ENCODE data around the gene ECE2.

Gene ECE2

GRCh38 chr3:184275961-184276910, at the start of gene ECE2:
Gene ECE2 (plus strand): TSS chr3:184276022. CDS start chr3:184276154, 132 bp downstream.
- H3K9me3 ChIP-seq (replicated peaks in 1 of 11), result no peaks in the 10 kb centered on the region
- H3K4me2 ChIP-seq, result no peak within 1 kb of the TSS
- H3K27me3 ChIP-seq, result peaks cover 25 to 41% (median 32%) of the 10 kb centered on the region in 11 experiments
- H3K9ac ChIP-seq, result no peak within 1 kb of the TSS
- TF ChIP-seq Cebpa-rat (IDR thresholded peaks at IDR 0.05), result no peak
- no peak within 1 kb of the TSS for H3K4me3 ChIP-seq
- no peaks in the 10 kb centered on the region for H3K36me3 ChIP-seq
- H3K4me1 ChIP-seq, result peaks cover 0 to 9% (median 0%) of the 10 kb centered on the region in 10 experiments; a peak in 4 of 20 replicates
- H4K20me1 ChIP-seq, result no peaks in the 10 kb centered on the region
- H3K27ac ChIP-seq, result no peak within 1 kb of the TSS

GRCh38 chr3:184227481-184227935, 48.3 kb upstream of the ECE2 start:
- Histone ChIP-seq H3K4me3 (no peak overlapping the region), H3K9ac (no peak overlapping the region), H3K36me3 (no peaks in the 10 kb centered on the region), H3K4me2 (no peak overlapping the region), H4K20me1 (peaks cover 0 to 45% (median 26%) of the 10 kb centered on the region in 11 experiments; a peak in 19 of 22 replicates), H3K4me1 (peaks cover 13 to 39% (median 24%) of the 10 kb centered on the region in 10 experiments; a peak in 19 of 20 replicates), H3K27ac (no peak overlapping the region), H3K9me3 (replicated peaks in 1 of 11) (no peaks in the 10 kb centered on the region), H3K27me3 (peaks cover 47 to 51% (median 50%) of the 10 kb centered on the region in 11 experiments)
- no peak for TF ChIP-seq Cebpa-rat (IDR thresholded peaks at IDR 0.05)

- H3K27me3 ChIP-seq, result peaks cover 47 to 56% (median 53%) of the 10 kb centered on the region in 11 experiments
Measured at GRCh38 chr3:184228376-184229137, 47.3 kb upstream of the ECE2 start.

GRCh38 chr3:184229394-184230080, 46.3 kb upstream of the ECE2 start, which contains the start of gene VWA5B2:
Gene VWA5B2 (plus strand): TSS chr3:184229585. CDS start chr3:184230529, 944 bp downstream.
- peak within 1 kb of the TSS; percentile 58 to 75 (median 68) for H3K4me3 ChIP-seq
- H3K27ac ChIP-seq, result peak within 1 kb of the TSS in 1 of 11 experiments; percentile 61; a peak in 2 of 22 replicates
- peaks cover 47 to 56% (median 53%) of the 10 kb centered on the region in 11 experiments for H3K27me3 ChIP-seq
- H3K4me2 ChIP-seq, result peak within 1 kb of the TSS; percentile 97 to 100 (median 100)
- H4K20me1 ChIP-seq, result peaks cover 0 to 57% (median 26%) of the 10 kb centered on the region in 11 experiments; a peak in 19 of 22 replicates
- no peaks in the 10 kb centered on the region for H3K36me3 ChIP-seq
- no peaks in the 10 kb centered on the region for H3K9me3 ChIP-seq (replicated peaks in 1 of 11)
- H3K9ac ChIP-seq, result peak within 1 kb of the TSS; percentile 10 to 74 (median 44); a peak in 18 of 22 replicates
- TF ChIP-seq Cebpa-rat (IDR thresholded peaks at IDR 0.05), result no peak
- peaks cover 21 to 59% (median 42%) of the 10 kb centered on the region in 10 experiments for H3K4me1 ChIP-seq

More at GRCh38 chr3:184228376-184229137, 47.3 kb upstream of the ECE2 start:
- TF ChIP-seq Cebpa-rat (IDR thresholded peaks at IDR 0.05), result no peak
- H3K9ac ChIP-seq, result no peak overlapping the region
- H3K36me3 ChIP-seq, result no peaks in the 10 kb centered on the region
- peaks cover 0 to 53% (median 26%) of the 10 kb centered on the region in 11 experiments; a peak in 19 of 22 replicates for H4K20me1 ChIP-seq
- H3K4me3 ChIP-seq, result peak overlapping the region in 6 of 10 experiments; percentile 65 to 75 (median 68); a peak in 6 of 20 replicates
- peak overlapping the region; percentile 97 to 100 (median 100); a peak in 19 of 22 replicates for H3K4me2 ChIP-seq
- H3K27ac ChIP-seq, result no peak overlapping the region
- no peaks in the 10 kb centered on the region for H3K9me3 ChIP-seq (replicated peaks in 1 of 11)
- H3K4me1 ChIP-seq, result peaks cover 13 to 49% (median 33%) of the 10 kb centered on the region in 10 experiments; a peak in 19 of 20 replicates

GRCh38 chr3:184230081-184230602, 45.7 kb upstream of the ECE2 start:
- no peaks in the 10 kb centered on the region for H3K9me3 ChIP-seq (replicated peaks in 1 of 11)
- no peak for TF ChIP-seq Cebpa-rat (IDR thresholded peaks at IDR 0.05)
- peaks cover 0 to 62% (median 26%) of the 10 kb centered on the region in 11 experiments; a peak in 19 of 22 replicates for H4K20me1 ChIP-seq
- no peaks in the 10 kb centered on the region for H3K36me3 ChIP-seq
- H3K27ac ChIP-seq, result peak overlapping the region in 1 of 11 experiments; percentile 61; a peak in 1 of 22 replicates
- peaks cover 24 to 65% (median 48%) of the 10 kb centered on the region in 10 experiments for H3K4me1 ChIP-seq
- peak overlapping the region; percentile 97 to 100 (median 100) for H3K4me2 ChIP-seq
- H3K4me3 ChIP-seq, result peak overlapping the region; percentile 58 to 75 (median 68)
- H3K9ac ChIP-seq, result peak overlapping the region; percentile 10 to 74 (median 44); a peak in 15 of 22 replicates
- H3K27me3 ChIP-seq, result peaks cover 47 to 56% (median 53%) of the 10 kb centered on the region in 11 experiments

GRCh38 chr3:184230603-184231528, 45.0 kb upstream of the ECE2 start:
- Histone ChIP-seq H3K9ac (peak overlapping the region in 7 of 11 experiments; percentile 39 to 74 (median 57); a peak in 9 of 22 replicates), H3K27ac (no peak overlapping the region), H3K4me1 (peaks cover 25 to 73% (median 56%) of the 10 kb centered on the region in 10 experiments), H4K20me1 (peaks cover 0 to 62% (median 26%) of the 10 kb centered on the region in 11 experiments; a peak in 19 of 22 replicates), H3K27me3 (peaks cover 47 to 56% (median 53%) of the 10 kb centered on the region in 11 experiments), H3K36me3 (no peaks in the 10 kb centered on the region), H3K4me3 (peak overlapping the region; percentile 58 to 75 (median 68)), H3K9me3 (replicated peaks in 1 of 11) (no peaks in the 10 kb centered on the region), H3K4me2 (peak overlapping the region; percentile 97 to 100 (median 100))
- TF ChIP-seq Cebpa-rat (IDR thresholded peaks at IDR 0.05), result no peak

- peak overlapping the region in 4 of 11 experiments; percentile 98 to 100 (median 100); a peak in 5 of 22 replicates for H3K4me2 ChIP-seq
- H3K36me3 ChIP-seq, result no peaks in the 10 kb centered on the region
- H3K27me3 ChIP-seq, result peaks cover 47 to 56% (median 53%) of the 10 kb centered on the region in 11 experiments
- peaks cover 0 to 64% (median 30%) of the 10 kb centered on the region in 11 experiments; a peak in 19 of 22 replicates for H4K20me1 ChIP-seq
- H3K4me3 ChIP-seq, result no peak overlapping the region
- H3K9ac ChIP-seq, result no peak overlapping the region
- H3K9me3 ChIP-seq (replicated peaks in 1 of 11), result no peaks in the 10 kb centered on the region
- no peak for TF ChIP-seq Cebpa-rat (IDR thresholded peaks at IDR 0.05)
- no peak overlapping the region for H3K27ac ChIP-seq
- peaks cover 34 to 81% (median 64%) of the 10 kb centered on the region in 10 experiments for H3K4me1 ChIP-seq
Measured at GRCh38 chr3:184231671-184232070, 44.2 kb upstream of the ECE2 start.
